Activated T-cell treated with anti-CD3 and anti-CD28 coated beads, Interleukin-2, amount 50 U/mL, for 24 hours (primary cell): Measurements from ENCODE around the gene GRM5.
"Not testable (repeated sequence)": the region's sequence is repeated elsewhere in the genome, so short reads cannot be mapped to it uniquely, and the experiment has no call there.

Experiments used
- DNase-seq: peaks from one replicate; pipeline ENCODE4 v3.0.0-alpha.2; 2020
- H3K27ac Mint-ChIP-seq: 2 replicates; pipeline ENCODE4 v1.8.0; 2020; ENCODE audit warnings: mild to moderate bottlenecking, mixed read lengths
- H3K27me3 Mint-ChIP-seq: 2 replicates; pipeline ENCODE4 v1.8.0; 2020; ENCODE audit warnings: mixed read lengths
- H3K36me3 Mint-ChIP-seq: 2 replicates; pipeline ENCODE4 v1.8.0; 2020; ENCODE audit warnings: low read depth, mixed read lengths
- H3K4me1 Mint-ChIP-seq: 2 replicates; pipeline ENCODE4 v1.8.0; 2020; ENCODE audit warnings: low read depth, mixed read lengths
- H3K4me3 Mint-ChIP-seq: 2 replicates; pipeline ENCODE4 v1.8.0; 2020; ENCODE audit warnings: mild to moderate bottlenecking, moderate library complexity, mixed read lengths
- H3K9me3 Mint-ChIP-seq: 2 replicates; pipeline ENCODE4 v1.8.0; 2020; ENCODE audit warnings: mixed read lengths

The GRM5 gene

DNA sequence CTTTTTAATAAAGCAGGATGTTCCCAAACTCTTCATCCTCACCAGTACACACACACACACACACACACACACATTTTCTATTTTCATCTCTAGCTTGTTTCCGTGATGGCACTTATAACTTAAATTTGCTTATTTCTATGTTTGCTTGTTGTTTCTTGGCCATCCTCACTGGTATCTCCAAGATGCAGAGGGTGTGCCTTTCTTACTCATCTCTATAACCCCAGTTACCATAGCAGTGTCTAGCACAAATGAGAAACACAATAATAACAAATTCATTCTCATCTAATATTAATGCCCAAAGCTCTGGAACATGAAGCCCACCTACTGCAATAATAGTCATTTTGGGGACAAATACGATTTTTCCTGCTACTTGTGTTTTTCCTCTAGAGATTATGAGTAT is 156.3 kb downstream of the GRM5 start:
- no peaks in the 10 kb centered on the region for H3K4me1 Mint-ChIP-seq
- no peaks in the 10 kb centered on the region for H3K27me3 Mint-ChIP-seq

DNA sequence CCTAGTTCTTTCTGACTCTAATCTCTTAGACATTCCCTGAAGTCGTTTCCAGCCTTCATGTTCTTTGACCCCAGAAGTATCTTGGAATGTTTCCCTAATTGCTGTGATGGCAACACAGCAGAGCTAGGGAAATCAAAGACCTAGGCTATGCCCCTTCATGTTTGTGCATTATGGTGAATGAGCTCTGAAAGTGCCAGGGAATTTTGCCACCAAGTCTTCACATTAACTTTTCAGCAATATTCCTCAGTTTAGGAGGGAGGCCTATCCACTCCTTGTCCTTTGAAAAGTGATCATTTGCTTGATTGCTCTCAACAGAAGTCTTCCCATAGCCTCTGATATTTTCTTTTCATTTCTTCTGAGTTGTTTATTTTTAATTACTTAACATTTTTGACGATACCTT is 164.3 kb downstream of the GRM5 start:
- not testable (repeated sequence) for H3K36me3 Mint-ChIP-seq, H3K4me3 Mint-ChIP-seq, H3K27ac Mint-ChIP-seq

More for the DNA sequence above, 156.3 kb downstream of the GRM5 start:
- H3K4me3 Mint-ChIP-seq: no peak overlapping the region
- DNase-seq: no peak
- H3K36me3 Mint-ChIP-seq: no peaks in the 10 kb centered on the region
- H3K9me3 Mint-ChIP-seq: no peaks in the 10 kb centered on the region
- no peak overlapping the region for H3K27ac Mint-ChIP-seq

DNA sequence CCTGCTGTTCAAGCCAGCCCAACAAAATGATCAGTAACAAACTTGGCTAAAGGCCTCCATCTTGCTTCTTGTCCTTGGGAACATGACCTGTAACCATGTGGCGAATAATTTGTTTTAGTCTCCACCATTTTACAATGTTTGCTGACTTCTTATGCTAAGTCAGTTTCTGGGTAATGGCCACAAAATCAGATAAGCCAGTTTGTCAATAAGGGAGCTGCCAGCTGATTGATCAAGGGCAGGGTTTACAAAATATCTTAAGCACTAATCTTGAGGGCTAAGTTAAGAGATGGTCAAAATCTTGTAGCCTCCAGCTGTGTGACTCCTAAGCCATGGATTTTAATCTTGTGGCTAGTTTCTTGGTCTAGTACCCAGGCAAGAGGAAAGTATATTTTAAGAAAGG is 176.9 kb downstream of the GRM5 start:
- not testable (repeated sequence) for H3K27ac Mint-ChIP-seq, H3K4me3 Mint-ChIP-seq
- peaks cover 28% of the 10 kb centered on the region for H3K9me3 Mint-ChIP-seq

More for the DNA sequence above, 164.3 kb downstream of the GRM5 start:
- not testable (repeated sequence) for H3K4me1 Mint-ChIP-seq, H3K27me3 Mint-ChIP-seq, H3K9me3 Mint-ChIP-seq, DNase-seq

DNA sequence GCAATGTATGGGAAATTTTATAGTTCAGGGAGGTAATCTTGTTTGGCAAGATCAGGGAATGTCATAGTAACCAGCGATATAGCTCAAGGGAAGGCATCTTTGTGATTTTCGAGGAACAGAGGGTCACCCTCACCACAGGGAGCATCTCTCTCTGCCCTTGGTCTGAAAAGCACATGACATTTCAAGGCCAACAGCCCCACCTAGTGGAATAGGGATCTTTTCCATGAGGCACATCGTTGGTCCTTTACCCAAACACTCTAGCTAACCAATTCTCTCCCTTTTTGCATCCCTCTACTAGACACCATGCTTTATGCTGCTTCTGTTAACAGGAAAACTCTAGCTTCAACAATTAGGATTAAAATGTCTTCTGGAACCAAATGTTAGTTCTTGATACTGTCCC is 179.0 kb downstream of the GRM5 start:
- Mint-ChIP-seq H3K4me3 (no peak overlapping the region), H3K36me3 (peaks cover 6% of the 10 kb centered on the region), H3K9me3 (peaks cover 35% of the 10 kb centered on the region), H3K27me3 (no peaks in the 10 kb centered on the region), H3K4me1 (no peaks in the 10 kb centered on the region), H3K27ac (no peak overlapping the region)
- no peak for DNase-seq

More for the DNA sequence above, 176.9 kb downstream of the GRM5 start:
- not testable (repeated sequence) for H3K27me3 Mint-ChIP-seq, H3K4me1 Mint-ChIP-seq, H3K36me3 Mint-ChIP-seq, DNase-seq

DNA sequence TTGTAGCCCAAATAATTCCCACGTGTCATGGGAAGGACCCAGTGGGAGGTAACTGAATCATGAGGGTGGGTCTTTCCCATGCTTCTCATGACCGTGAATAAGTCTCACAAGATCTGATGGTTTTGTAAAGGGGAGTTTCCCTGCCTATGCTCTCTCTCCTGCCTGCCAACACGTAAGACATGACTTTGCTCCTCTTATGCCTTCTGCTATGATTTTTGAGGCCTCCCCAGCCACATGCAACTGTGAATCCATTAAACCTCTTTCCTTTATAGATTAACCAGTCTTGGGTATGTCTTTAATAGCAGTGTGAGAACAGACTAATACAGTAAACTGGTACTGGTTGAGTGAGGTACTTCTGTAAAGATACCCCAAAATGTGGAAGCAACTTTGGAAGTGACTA is 183.0 kb downstream of the GRM5 start:
- DNase-seq, H3K27ac Mint-ChIP-seq, H3K36me3 Mint-ChIP-seq, H3K4me3 Mint-ChIP-seq, H3K27me3 Mint-ChIP-seq, H3K4me1 Mint-ChIP-seq: not testable (repeated sequence)
- H3K9me3 Mint-ChIP-seq: peaks cover 29% of the 10 kb centered on the region

DNA sequence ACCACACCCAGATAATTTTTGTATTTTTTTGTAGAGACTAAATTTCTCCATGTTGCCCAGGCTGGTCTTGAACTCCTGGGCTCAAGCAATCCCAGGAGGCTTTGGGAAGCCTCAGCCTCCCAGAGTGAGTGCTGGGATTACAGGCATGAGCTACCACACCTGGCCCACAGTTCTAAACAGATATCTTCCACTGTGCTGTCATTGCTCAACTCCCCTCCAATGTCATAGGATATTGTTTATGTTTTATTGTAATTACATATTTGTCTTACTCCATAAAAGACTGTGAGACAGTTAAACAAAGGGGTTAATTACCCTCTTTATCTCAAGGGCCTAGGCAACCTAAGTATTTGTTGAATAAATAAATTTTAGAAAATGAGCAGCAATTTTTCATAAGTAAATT is 204.2 kb downstream of the GRM5 start:
- Mint-ChIP-seq H3K27ac (no peak overlapping the region), H3K27me3 (no peaks in the 10 kb centered on the region), H3K9me3 (peaks cover 3% of the 10 kb centered on the region), H3K4me1 (no peaks in the 10 kb centered on the region), H3K36me3 (no peaks in the 10 kb centered on the region), H3K4me3 (no peak overlapping the region)
- no peak for DNase-seq

DNA sequence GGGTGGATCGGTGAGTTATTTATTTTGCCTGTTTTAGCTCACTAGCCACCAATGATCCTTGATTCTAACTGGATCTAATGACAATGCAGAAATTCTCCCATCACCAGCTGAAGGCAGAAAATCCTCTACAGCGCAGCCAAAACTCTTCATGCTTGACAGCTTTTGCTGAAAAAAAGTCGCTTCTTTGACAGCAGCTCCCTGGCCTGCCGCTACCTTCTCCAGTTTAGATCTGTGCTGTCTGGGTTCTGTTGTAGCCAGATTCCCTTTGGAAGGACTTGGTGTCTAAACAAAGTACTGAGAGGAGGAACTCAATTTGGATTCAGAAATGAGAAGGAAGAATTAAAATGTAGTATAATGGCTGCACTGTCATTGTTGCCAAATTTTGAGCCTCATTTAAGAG is 205.4 kb downstream of the GRM5 start:
- not testable (repeated sequence) for H3K9me3 Mint-ChIP-seq, H3K4me3 Mint-ChIP-seq, H3K4me1 Mint-ChIP-seq, H3K36me3 Mint-ChIP-seq, H3K27me3 Mint-ChIP-seq, DNase-seq, H3K27ac Mint-ChIP-seq

DNA sequence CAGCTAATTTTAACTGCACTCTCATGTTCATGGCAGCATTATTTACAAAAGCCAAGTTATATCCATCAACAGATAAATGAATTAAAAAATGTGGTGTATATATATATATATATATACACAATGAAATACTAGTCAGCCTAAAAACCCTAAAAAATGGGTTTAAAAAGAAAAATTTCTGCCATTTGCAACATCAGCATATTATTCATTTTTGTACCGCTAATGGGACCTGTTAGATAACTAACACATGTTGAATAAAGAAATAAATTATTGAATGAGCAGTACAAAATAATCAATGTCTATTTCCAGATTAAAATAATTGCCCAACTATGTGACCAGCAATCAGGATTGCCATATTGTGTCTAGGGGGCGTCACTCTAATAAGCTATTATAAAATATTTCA is 211.8 kb downstream of the GRM5 start:
- H3K9me3 Mint-ChIP-seq, DNase-seq, H3K4me1 Mint-ChIP-seq, H3K27me3 Mint-ChIP-seq, H3K4me3 Mint-ChIP-seq, H3K27ac Mint-ChIP-seq, H3K36me3 Mint-ChIP-seq: not testable (repeated sequence)

DNA sequence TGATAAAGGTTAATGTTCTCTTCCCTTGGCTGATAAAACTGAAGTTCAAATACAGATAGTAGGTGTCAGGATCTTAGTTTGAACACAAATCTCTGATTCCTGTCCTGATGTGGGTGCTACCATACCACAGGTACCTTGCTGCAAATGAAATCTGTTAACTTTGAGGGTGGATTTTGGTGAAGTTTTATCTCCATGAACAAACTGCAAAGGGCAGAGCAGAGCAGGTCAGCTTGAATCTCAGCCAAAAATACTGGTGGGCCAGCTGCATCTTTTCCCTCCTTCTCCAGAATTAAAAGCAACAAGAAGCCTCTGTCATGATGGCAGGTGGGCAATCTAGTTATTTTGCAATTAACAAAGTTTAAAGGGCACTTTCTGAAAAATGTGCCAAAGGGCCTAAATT is 214.2 kb downstream of the GRM5 start:
- H3K4me1 Mint-ChIP-seq, H3K9me3 Mint-ChIP-seq, H3K4me3 Mint-ChIP-seq: not testable (repeated sequence)

DNA sequence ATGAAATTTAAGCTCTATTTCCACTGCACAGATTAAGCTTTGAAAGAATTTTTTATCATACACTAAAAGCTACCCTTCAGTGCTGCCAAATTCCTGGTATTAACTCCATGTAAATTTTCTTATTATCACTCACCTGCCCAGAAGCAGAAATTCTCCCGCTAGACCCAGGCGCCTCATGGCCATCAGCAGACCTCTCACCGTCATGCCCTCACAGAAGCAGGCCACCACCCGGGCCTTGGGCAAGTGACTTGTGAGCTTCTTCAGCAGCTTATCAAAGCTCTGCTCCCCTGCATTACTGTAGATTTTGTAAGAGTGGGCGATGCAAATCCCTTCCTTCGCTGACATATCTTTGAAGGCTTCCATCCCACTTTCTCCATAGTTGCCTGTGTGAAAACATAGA is 216.0 kb downstream of the GRM5 start:
- H3K36me3 Mint-ChIP-seq, H3K27ac Mint-ChIP-seq, H3K27me3 Mint-ChIP-seq, DNase-seq, H3K9me3 Mint-ChIP-seq, H3K4me3 Mint-ChIP-seq: not testable (repeated sequence)
- H3K4me1 Mint-ChIP-seq: peaks cover 18% of the 10 kb centered on the region

More for the DNA sequence above, 214.2 kb downstream of the GRM5 start:
- H3K36me3 Mint-ChIP-seq, DNase-seq, H3K27ac Mint-ChIP-seq, H3K27me3 Mint-ChIP-seq: not testable (repeated sequence)

DNA sequence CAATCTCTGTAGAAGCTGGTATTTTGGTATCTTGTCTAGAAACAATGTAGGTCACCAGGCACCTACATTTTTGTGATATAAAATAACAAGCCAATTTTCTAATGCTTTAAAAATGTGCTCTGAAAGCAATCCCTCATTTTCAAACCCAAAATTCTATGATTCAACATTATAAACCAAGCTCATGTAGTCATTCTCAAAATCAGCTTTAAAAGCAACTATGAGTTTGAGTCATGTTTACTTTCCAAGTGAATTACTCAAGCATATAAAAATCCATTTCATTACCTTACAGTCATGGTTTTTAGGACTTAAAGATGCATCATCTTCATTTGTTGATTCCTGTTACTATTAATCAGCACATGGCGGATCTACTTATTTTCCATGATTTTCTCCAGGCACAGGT is 216.4 kb downstream of the GRM5 start:
- H3K4me3 Mint-ChIP-seq: no peak overlapping the region
- no peaks in the 10 kb centered on the region for H3K27me3 Mint-ChIP-seq
- H3K36me3 Mint-ChIP-seq: no peaks in the 10 kb centered on the region
- no peak overlapping the region for H3K27ac Mint-ChIP-seq
- no peak for DNase-seq
- peaks cover 22% of the 10 kb centered on the region for H3K4me1 Mint-ChIP-seq
- H3K9me3 Mint-ChIP-seq: no peaks in the 10 kb centered on the region

DNA sequence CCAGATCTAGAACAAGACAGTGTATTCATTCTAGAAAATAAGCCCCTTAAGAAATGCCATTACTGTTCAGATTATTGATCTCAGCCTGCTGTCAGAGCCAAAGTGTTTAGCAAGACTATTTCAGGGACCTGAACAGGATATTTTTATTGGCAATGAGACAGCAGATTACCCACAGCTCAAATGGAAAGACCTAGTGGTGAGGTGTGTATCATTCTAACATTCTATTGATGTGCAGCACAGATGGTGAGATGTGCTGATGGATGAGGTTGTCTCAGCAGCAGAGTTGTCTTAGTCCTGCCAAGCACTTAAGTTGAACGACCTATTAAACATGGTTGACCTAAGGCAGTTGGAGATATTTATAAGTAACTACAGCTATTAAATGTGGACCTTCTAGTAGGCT is 219.5 kb downstream of the GRM5 start:
- not testable (repeated sequence) for H3K27me3 Mint-ChIP-seq, H3K9me3 Mint-ChIP-seq, H3K27ac Mint-ChIP-seq, H3K36me3 Mint-ChIP-seq, H3K4me3 Mint-ChIP-seq, DNase-seq
- peaks cover 46% of the 10 kb centered on the region for H3K4me1 Mint-ChIP-seq

DNA sequence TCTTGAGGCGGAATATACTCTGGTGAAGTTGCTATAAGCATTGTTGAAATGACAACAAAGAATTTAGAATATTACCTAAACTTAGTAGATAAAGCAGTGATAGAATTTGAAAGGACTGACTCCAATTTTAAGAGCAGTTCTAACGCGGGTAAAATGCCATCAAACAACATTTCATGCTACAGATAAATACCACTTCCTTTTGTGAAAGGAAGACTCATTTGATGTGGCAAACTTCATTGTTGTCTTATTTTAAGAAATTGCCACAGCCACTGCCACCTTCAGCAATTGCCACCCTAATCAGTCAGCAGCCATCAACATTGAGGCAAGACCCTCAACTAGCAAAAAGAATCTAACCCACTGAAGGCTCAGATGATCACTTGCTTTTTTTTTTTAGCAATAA is 220.8 kb downstream of the GRM5 start:
- not testable (repeated sequence) for H3K27me3 Mint-ChIP-seq, H3K36me3 Mint-ChIP-seq, H3K4me3 Mint-ChIP-seq, H3K9me3 Mint-ChIP-seq, DNase-seq
- peak overlapping the region; percentile 87 for H3K27ac Mint-ChIP-seq
- peaks cover 57% of the 10 kb centered on the region for H3K4me1 Mint-ChIP-seq

DNA sequence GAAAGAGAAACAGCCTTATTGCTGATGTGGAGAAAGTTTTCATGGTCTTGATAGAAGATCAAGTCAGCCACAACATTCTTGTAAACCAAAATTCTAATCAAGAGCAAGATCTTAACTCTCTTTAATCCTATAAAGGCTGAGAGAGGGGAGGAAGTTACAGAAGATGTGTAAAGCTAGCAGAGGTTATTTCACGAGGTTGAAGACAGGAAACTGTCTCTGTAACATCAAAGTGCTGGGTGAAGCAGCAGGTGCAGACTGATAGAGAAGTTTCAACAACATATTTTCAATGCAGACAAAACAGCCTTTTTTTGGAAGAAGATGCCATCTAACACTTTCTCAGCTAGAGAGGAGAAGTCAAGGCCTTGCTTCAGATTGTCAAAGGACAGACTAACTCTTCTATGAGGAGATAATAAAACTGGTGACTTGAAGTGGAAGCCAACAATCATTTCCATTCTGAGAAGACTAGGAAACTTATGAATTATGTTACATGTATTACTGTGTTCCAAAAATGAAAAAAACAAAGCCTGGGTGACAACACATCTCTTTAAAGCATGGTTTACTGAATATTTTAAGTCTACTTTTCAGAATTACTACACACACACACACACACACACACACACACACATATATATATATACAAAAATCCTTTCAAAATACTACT is 221.9 kb downstream of the GRM5 start:
- peak overlapping the region; percentile 15 for H3K4me3 Mint-ChIP-seq

DNA sequence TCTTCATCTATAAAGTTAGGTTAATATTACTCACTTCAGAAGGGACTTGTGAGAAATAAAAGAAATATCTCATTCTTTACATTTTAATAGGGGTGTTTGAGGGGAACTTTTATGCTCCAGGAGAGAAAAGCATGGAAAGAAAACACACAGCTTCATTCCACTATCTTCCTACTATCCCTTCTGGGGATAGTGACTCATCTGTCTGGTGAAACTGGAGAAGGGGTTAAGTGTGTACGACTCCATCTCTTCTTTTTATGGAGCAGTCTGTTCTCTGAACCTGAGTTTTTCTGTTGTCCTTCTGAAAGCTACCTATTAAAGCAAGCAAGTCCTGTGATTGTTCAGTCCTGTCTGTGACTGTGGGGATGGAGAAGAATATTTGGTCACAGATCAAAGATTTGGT is 227.6 kb downstream of the GRM5 start:
- H3K36me3 Mint-ChIP-seq, H3K27me3 Mint-ChIP-seq, H3K9me3 Mint-ChIP-seq, DNase-seq, H3K4me3 Mint-ChIP-seq, H3K27ac Mint-ChIP-seq: not testable (repeated sequence)
- H3K4me1 Mint-ChIP-seq: peaks cover 32% of the 10 kb centered on the region

More for the DNA sequence above, 221.9 kb downstream of the GRM5 start:
- H3K9me3 Mint-ChIP-seq, H3K36me3 Mint-ChIP-seq, DNase-seq, H3K27me3 Mint-ChIP-seq: not testable (repeated sequence)
- Mint-ChIP-seq H3K4me1 (peaks cover 53% of the 10 kb centered on the region), H3K27ac (peak overlapping the region; percentile 87)

DNA sequence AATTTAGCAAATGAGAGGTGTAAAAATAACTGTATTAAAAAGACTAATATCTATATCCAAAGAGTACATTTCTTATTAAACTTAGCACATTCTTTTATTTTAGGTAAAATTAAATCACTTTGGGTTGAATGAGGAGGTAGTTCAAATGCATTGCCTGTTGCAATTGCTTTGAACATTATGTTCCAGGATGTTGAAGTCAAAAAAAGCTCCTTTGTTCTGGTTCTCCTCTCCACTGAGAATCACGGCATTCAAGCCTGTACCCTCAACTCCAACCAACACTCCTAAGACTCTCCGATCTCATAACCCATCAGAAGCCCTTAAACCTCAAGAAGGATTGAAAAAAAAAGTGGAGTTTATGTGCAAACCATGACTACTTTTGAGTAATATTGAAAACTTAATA is 230.1 kb downstream of the GRM5 start:
- not testable (repeated sequence) for H3K4me3 Mint-ChIP-seq, H3K36me3 Mint-ChIP-seq, H3K27ac Mint-ChIP-seq, H3K9me3 Mint-ChIP-seq, H3K27me3 Mint-ChIP-seq, DNase-seq
- H3K4me1 Mint-ChIP-seq: peaks cover 16% of the 10 kb centered on the region
